Gastrocnemius medialis (tissue), 4 donors: ENCODE results near the gene LINGO4. TPM values are rescaled to one million over a fixed set of nuclear protein-coding genes. Genes with fewer than 3 reads are reported as not detected.

Source experiments
- ATAC-seq, 2 donors: fragments of 150-250 bp; one replicate each; pipeline ENCODE4 v1.9.1; 2016
- DNase-seq, 2 donors: peaks; one replicate each; pipeline ENCODE4 v3.0.0-alpha.2; 2019
- H3K27ac ChIP-seq, 4 donors: fragments of 200-600 bp; sonication (generic); 1 replicate in 1 of 4; 2 replicates in 3 of 4; pipeline ENCODE4 v1.5.1; 2016 to 2018; ENCODE audit warnings: mild to moderate bottlenecking in 2 of 4, moderate library complexity in 1 of 4
- H3K27me3 ChIP-seq, 3 donors: fragments of 200-600 bp; sonication (generic) in 2 of 3; 1 replicate in 1 of 3; 2 replicates in 2 of 3; pipeline versions ENCODE4 v1.5.1 to v1.6.0; 2016 to 2019; ENCODE audit warnings: mild to moderate bottlenecking in 1 of 3, moderate library complexity in 1 of 3
- H3K36me3 ChIP-seq, 2 donors: fragments of 200-600 bp; sonication (generic) in 1 of 2; one replicate each; pipeline ENCODE4 v1.5.1; 2017 to 2018
- H3K4me1 ChIP-seq, 2 donors: fragments of 200-600 bp; sonication (generic) in 1 of 2; one replicate each; pipeline ENCODE4 v1.5.1; 2016 to 2017; ENCODE audit warnings: mild to moderate bottlenecking in 2 of 2
- H3K4me3 ChIP-seq, 4 donors: fragments of 200-600 bp; sonication (generic) in 3 of 4; 1 replicate in 1 of 4; 2 replicates in 3 of 4; pipeline ENCODE4 v1.5.1; 2016 to 2019; ENCODE audit warnings: mild to moderate bottlenecking in 2 of 4
- H3K9me3 ChIP-seq, 3 donors: fragments of 200-600 bp; sonication (generic) in 2 of 3; 1 replicate in 1 of 3; 2 replicates in 2 of 3; pipeline ENCODE4 v1.5.1; 2016 to 2019
- CTCF ChIP-seq, 5 experiments: fragments of 450-650 bp in 3 of 5; fragments of 200-600 bp in 2 of 5; sonication (generic) in 2 of 5; IDR thresholded peaks in 4 of 5; conservative IDR thresholded peaks in 1 of 5; 1 replicate in 4 of 5; 2 replicates in 1 of 5; pipeline ENCODE4 v1.5.1; 2016 to 2019; ENCODE audit warnings: antibody characterized with exemption in 5 of 5, mild to moderate bottlenecking in 3 of 5, moderate library complexity in 3 of 5
- POLR2A ChIP-seq, 2 donors: fragments of 450-650 bp; IDR thresholded peaks; one replicate each; pipeline ENCODE4 v1.6.1; 2017; ENCODE audit warnings: antibody characterized with exemption in 2 of 2, mild to moderate bottlenecking in 2 of 2, moderate library complexity in 2 of 2
- in situ Hi-C, 4 donors: fragments of 200-750 bp; cut with MboI; loops; one replicate each; pipeline versions ENCODE4 v1.15.0 to v1.8.0; 2017; ENCODE audit warnings: low sequenced_read_pairs in 4 of 4
- intact Hi-C: fragments of 100-400 bp; cut with DNase I; formaldehyde crosslinking; loops from one replicate; pipeline ENCODE4 v1.15.1; 2023; ENCODE audit warnings: low total_unique reads
- total RNA-seq, 4 donors: library from RNA; depleted of rRNA; stranded (reverse); fragments of >200 nt; gene quantifications; one replicate each; pipeline versions ENCODE4 v1.1.0 to v1.2.3, GENCODE V29; 2016

LINGO4 gene
- total RNA-seq, 4 donors from 2014 or later, result 4.2 to 24.5 (median 14.3) TPM

- DNase-seq, result no peak
- intact Hi-C loops (no loop called here), in situ Hi-C loops (no loop called here)
- Histone ChIP-seq H3K36me3 (no peaks in the 10 kb centered on the region), H3K4me1 (no peaks in the 10 kb centered on the region), H3K4me3 (no peak overlapping the region), H3K27ac (no peak overlapping the region), H3K27me3 (peaks cover 0 to 11% (median 4%) of the 10 kb centered on the region in 3 donors), H3K9me3 (no peaks in the 10 kb centered on the region)
- ATAC-seq, result no peak
- no peak for TF ChIP-seq CTCF (IDR thresholded peaks at IDR 0.05 in 4 of 5, conservative IDR thresholded peaks at IDR 0.05 in 1 of 5)
Measured at GRCh38 chr1:151851886-151852285, 46.7 kb upstream of the LINGO4 start.

GRCh38 chr1:151849871-151850270 is 44.7 kb upstream of the LINGO4 start:
- TF ChIP-seq POLR2A (IDR thresholded peaks at IDR 0.05) (no peak), CTCF (IDR thresholded peaks at IDR 0.05 in 4 of 5, conservative IDR thresholded peaks at IDR 0.05 in 1 of 5) (no peak)
- no peak overlapping the region for H3K4me3 ChIP-seq
- intact Hi-C loops (no loop called here), in situ Hi-C loops (loop anchor here in 3 of 4 donors (10.0 to 25.0 kb wide), 3 partner anchors 85 to 263 kb away; partner anchors contain the start of genes MRPL9 (in 1 of the 3) and SNX27 (in 1 of the 3))
- H3K27ac ChIP-seq, result no peak overlapping the region
- ATAC-seq (no peak), DNase-seq (no peak)
- no peaks in the 10 kb centered on the region for H3K36me3 ChIP-seq
- H3K9me3 ChIP-seq, result no peaks in the 10 kb centered on the region
- no peaks in the 10 kb centered on the region for H3K4me1 ChIP-seq
- peaks cover 0 to 11% (median 4%) of the 10 kb centered on the region in 3 donors for H3K27me3 ChIP-seq

GRCh38 chr1:151849126-151849525 is 43.9 kb upstream of the LINGO4 start:
- H3K4me3 ChIP-seq, result no peak overlapping the region
- DNase-seq (no peak), ATAC-seq (no peak)
- H3K36me3 ChIP-seq, result no peaks in the 10 kb centered on the region
- in situ Hi-C loops, result loop anchor here in 3 of 4 donors (10.0 to 25.0 kb wide), 3 partner anchors 84 to 262 kb away; partner anchors contain the start of genes MRPL9 (in 1 of the 3) and SNX27 (in 1 of the 3)
- TF ChIP-seq POLR2A (IDR thresholded peaks at IDR 0.05) (no peak), CTCF (IDR thresholded peaks at IDR 0.05 in 4 of 5, conservative IDR thresholded peaks at IDR 0.05 in 1 of 5) (no peak)
- intact Hi-C loops, result no loop called here
- H3K27ac ChIP-seq, result no peak overlapping the region
- H3K4me1 ChIP-seq, result no peaks in the 10 kb centered on the region
- H3K27me3 ChIP-seq, result peaks cover 0 to 11% (median 4%) of the 10 kb centered on the region in 3 donors
- no peaks in the 10 kb centered on the region for H3K9me3 ChIP-seq

GRCh38 chr1:151847867-151848596 is 42.8 kb upstream of the LINGO4 start:
- intact Hi-C loops (no loop called here), in situ Hi-C loops (loop anchor here in 3 of 4 donors (10.0 to 25.0 kb wide), 3 partner anchors 83 to 261 kb away; partner anchors contain the start of genes MRPL9 (in 1 of the 3) and SNX27 (in 1 of the 3))
- H3K27me3 ChIP-seq, result peaks cover 0 to 11% (median 4%) of the 10 kb centered on the region in 3 donors
- ATAC-seq (no peak), DNase-seq (no peak)
- no peak overlapping the region for H3K27ac ChIP-seq
- no peaks in the 10 kb centered on the region for H3K4me1 ChIP-seq
- no peaks in the 10 kb centered on the region for H3K9me3 ChIP-seq
- H3K4me3 ChIP-seq, result no peak overlapping the region
- H3K36me3 ChIP-seq, result no peaks in the 10 kb centered on the region
- no peak for TF ChIP-seq CTCF (IDR thresholded peaks at IDR 0.05 in 4 of 5, conservative IDR thresholded peaks at IDR 0.05 in 1 of 5)
- no peak for TF ChIP-seq POLR2A (IDR thresholded peaks at IDR 0.05)
